SKM-1 treated with dmso at 0.1 percent for 144 hours (cell line): Measurements from ENCODE around the gene RRAS2.
"Not testable (repeated sequence)": the region's sequence is repeated elsewhere in the genome, so short reads cannot be mapped to it uniquely, and the experiment has no call there.

Source experiments
- DNase-seq: peaks from one replicate; lab custom pipeline; 2025; ENCODE audit not compliant: unreplicated experiment; lab: John Stamatoyannopoulos, UW

The RRAS2 gene

GRCh38 chr11:14259878-14260277, 99.1 kb downstream of the RRAS2 start:
- DNase-seq: no peak

DNA sequence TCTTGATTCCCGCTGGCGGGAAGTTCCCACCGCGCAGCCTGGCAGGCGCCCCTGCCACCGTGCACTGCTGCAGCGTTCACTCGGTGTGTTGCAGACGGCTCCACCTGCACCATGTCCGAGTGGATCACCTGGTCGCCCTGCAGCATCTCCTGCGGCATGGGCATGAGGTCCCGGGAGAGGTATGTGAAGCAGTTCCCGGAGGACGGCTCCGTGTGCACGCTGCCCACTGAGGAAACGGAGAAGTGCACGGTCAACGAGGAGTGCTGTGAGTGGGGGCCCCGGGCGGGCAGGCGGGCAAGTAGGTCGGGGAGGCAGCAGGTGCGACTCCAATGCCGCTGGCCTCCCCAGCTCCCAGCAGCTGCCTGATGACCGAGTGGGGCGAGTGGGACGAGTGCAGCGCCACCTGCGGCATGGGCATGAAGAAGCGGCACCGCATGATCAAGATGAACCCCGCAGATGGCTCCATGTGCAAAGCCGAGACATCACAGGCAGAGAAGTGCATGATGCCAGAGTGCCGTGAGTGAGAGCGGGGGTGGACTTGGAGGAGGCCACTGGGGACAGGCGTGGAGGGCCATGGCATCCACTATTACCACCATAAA, 99.7 kb downstream of the RRAS2 start:
- DNase-seq: no peak

DNA sequence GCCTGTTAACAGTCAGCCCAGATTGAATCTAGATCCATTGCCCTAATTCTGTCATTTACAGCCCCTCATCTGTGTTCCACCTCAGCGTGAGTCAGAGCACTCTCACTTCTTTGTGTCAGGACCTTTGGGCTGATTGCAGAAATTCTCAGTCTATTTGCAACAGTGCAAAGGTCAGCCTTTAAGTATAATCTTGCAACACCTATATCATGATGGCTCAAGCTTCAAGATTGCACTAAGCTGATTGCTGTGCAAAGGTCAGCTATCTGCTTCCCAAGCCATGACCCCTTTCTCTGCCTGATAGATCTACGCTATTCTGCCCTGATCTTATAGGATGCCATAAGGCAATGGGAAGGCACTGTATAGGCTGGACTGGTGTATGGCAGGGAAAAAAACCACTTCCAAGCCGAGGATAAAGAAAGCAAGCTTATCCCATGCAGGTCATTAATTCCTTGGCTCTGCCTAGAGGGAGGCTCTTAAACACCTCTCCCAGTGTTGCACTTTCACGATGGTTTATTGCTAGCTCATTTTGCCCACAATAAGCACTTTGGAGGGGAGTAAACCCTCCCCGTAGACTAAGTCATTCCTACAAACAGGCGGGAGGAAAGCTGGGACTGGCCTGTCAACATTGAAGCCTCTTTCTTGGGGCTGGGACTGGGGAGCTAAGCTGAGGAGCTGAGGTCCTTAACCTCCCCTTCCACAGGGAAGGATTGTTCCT, 100.6 kb downstream of the RRAS2 start:
- peak; percentile 32 for DNase-seq

DNA sequence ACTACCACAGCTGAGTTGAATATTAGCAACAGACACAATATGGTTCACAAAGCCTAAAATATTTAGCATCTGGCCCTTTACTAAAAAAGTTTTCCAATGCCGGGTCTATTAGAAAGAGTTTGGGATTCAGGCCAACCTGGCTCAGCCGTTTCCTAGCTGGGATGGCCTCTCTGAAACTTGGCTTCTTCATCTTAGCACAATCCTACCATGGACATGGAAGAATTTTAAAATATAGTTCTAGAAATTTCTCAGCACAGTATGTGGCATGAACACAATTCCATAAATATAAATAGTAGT, 103.8 kb downstream of the RRAS2 start:
- no peak for DNase-seq

- DNase-seq: no peak
Observed at GRCh38 chr11:14254533-14255237, 104.3 kb downstream of the RRAS2 start.

DNA sequence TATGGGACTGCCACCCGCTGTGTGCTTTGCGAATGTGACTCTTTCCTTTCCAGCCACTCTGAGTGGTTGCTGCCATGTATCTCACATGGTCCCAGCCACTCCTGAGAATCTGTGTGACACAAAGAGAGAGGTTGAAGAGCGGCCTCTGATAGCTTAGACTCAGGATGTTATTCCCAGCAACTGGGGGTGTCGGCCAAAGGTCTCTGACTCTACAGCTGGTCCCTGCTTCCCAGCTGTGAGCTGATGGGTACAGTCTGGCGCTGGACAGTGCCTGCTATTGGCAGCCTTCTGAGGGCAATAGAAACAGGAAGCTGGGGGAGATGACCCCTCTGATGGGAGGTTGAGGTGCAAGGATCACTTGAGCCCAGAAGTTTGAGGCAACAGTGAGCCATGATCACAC, 105.1 kb downstream of the RRAS2 start:
- DNase-seq: no peak

- DNase-seq: no peak
Observed at GRCh38 chr11:14253421-14253820, 105.6 kb downstream of the RRAS2 start.

GRCh38 chr11:14252501-14252900, 106.5 kb downstream of the RRAS2 start:
- not testable (repeated sequence) for DNase-seq

- DNase-seq: no peak
Observed at GRCh38 chr11:14251754-14252153, 107.2 kb downstream of the RRAS2 start.

DNA sequence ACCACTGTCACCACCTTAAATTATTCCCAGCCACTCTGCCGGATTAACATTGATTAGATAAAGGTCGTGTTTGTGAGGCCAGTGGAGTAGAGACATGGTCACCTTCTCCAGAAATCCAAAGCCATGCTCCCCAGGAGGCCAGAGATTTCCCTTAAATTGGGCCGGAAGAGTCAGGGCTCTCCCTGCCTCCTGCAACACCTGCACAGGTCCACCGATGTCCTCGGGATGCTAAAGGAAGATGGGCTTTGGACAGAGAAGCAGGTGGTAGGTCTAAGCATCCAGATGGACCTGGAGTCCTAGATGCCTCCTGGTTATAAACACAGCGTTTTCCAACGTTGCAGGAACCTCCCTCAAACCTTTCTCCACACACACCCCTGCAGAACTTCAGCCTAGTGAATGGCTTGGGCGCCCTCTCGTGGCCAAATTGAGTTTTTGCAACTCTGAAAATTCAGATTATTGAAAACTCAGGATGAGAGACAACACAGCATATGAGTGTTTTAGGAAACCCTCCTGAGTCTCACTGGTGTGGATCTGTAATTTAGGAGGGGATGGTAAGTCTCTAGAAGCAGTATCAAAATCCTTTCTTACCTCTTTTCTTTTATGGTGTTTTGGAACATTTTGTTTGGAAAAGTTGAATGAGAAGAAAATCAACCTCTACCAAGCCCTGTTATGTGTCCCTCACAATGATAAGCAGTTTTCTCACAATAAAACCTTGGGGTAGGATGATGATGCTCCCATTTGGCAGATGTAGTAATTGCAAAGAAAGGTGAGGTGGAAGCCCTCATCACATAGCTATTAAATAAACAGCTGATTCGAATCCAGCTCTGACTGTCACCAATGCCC, 109.6 kb downstream of the RRAS2 start:
- DNase-seq: peak; percentile 25

- no peak for DNase-seq
Observed at GRCh38 chr11:14248580-14248981, 110.4 kb downstream of the RRAS2 start.

DNA sequence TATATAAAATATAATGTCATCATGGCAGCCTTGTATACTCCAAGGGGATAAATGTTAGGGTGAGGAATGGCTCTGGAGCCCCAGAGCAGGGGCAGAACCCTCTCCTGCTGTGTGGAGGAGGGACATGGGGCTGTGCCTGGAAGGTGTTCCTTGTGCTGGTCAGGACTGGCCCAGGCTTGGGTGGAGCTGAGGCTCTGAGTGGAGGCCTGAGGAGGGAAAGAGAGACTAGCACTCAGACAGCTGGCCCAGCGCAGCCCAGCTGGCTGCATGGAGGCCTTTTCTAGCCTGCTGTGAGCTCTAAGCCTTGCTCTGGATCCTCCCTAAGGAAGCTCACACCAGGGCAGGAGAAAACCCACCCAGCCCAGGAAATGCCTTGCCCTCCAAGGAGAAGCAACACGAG, 113.5 kb downstream of the RRAS2 start:
- DNase-seq: no peak

DNA sequence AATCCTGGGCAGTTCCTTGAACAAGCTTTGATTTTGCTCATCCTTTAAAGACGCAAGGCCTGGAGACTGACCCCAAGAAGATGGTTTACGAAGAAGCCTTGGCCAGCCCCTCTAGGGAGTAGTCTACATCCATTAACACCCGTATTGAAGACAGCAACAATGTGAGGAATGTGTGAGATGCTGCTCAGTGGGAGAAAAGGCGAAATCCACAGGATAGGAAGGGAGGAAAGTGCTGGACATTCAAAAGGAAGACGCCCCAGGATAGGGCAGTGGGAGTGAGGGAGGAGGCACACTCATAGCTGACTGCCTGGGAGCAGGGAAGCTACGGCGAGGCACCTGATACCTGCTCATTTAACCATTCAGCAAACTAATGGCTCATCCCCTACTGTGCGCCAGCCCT, 114.1 kb downstream of the RRAS2 start:
- DNase-seq: no peak

DNA sequence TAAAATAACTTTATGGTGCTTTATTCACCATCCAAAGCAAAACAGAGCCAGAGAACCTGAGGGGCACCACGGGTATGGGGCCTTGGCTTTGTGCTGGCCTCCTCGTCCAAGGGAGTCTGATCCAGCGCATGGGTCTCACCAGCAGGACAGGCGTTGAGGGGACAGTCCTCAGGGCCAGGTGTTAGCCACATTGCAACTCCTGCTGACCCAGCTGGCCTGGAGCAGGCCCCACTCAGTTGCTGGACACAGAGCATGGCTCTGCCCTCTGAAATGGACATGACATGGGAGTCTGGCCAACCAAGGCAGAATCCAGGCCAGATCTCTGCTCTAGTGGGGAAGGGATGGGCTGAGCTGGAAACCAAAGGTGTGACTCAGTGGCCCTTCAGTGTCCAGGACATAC, 116.2 kb downstream of the RRAS2 start:
- no peak for DNase-seq

GRCh38 chr11:14242187-14242586, 116.8 kb downstream of the RRAS2 start:
- DNase-seq: no peak

DNA sequence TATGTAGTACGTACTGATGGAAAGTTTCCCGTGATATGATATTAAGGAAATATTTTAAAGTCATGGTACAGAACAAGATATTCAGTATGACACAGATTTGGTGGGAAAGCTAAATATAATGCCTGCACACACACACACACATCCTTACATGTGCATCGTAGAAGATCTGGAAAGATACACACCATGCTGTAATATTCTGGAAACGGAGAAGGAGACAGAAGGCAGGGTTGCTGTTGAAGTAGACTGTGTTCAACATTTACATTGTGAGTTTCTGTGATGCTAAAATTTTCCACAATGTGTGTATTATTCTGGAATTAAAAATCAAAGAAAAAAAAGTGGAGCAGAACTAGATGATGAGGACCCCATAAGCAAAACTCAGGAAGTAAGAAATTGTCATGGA, 118.0 kb downstream of the RRAS2 start:
- DNase-seq: no peak

- no peak for DNase-seq
Observed at GRCh38 chr11:14240221-14240620, 118.8 kb downstream of the RRAS2 start.

- peak; percentile 45 for DNase-seq
Observed at GRCh38 chr11:14237444-14237961, 121.5 kb downstream of the RRAS2 start.

GRCh38 chr11:14235701-14236100, 123.3 kb downstream of the RRAS2 start:
- DNase-seq: no peak

DNA sequence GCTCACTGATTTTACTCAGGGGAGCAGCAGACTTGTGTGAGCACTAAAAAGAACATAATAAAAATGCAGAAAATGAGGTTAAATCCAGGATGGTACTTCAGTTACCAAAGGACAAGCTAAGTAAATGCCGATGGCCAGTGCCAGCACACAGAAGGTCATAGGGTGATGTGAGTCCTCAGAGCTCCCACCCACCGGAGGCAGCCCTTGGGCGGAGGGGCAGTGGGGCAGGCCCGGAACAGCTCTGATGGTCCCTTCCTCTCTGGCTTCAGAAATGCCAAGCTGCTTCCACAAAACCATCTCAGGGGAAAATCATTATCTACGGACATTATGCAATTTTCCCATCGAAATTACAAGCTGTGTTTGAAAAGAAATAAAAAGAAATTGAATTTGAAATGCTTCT, 124.5 kb downstream of the RRAS2 start:
- DNase-seq: no peak

- no peak for DNase-seq
Observed at GRCh38 chr11:14232652-14233051, 126.3 kb downstream of the RRAS2 start.
